ENCODE data around the gene RAB7A. TPM values are rescaled to one million over a fixed set of nuclear protein-coding genes. Genes with fewer than 3 reads are reported as not detected.
"Not testable (repeated sequence)": the region's sequence is repeated elsewhere in the genome, so short reads cannot be mapped to it uniquely, and the experiment has no call there.

Gene RAB7A
- total and polyA plus RNA-seq, 2 donors, result 38.0 to 179 TPM

DNA sequence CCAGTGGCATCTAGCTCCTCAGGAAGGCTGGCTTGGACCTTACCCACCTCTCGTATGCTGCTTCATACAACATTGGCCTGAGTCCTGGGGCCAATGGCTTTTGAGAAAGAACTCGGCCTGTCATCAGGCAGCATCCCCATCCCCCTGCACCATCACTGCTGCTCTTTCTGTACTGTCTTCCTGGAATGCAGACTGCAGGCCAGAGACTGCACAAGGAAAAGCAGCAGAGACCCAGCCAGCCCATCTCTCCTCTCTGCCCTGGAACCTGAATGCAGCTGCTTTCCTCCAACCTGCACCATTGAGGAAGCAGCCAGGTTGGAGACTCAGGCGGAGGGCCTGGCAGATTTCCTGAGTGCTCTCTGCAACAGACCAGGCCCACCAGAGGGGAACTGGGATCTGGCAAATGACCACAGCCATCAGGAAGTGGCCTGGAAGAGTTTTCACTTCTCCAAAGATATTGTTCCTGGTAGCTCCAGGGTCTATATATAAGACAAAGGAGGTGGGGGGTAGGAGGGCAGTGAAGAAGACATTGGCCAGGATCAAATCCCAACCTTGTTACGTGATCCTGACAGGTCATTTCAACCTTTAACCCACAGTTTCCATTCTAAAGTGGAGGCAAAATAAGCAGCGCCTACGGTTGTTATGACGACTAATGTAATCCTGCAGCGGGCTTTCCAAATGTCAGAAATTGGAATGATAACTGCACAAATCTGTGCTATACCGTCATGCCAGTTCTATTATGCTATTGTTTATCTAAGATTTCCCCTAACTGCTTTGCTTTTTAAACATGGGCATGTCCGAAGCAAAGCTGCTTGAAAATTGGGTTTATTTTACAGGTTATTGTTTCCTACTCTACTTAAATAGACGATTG, 24.4 kb upstream of the RAB7A start:
- H3K27ac ChIP-seq (ENCODE audit: low read depth), result no peak overlapping the region
- no peak for DNase-seq (ENCODE audit: extremely low spot score)
- no peak overlapping the region for H3K4me3 ChIP-seq (ENCODE audit: low read depth, low read length)
- H3K36me3 ChIP-seq (ENCODE audit: insufficient read depth), result no peaks in the 10 kb centered on the region
- H3K4me1 ChIP-seq (ENCODE audit: insufficient read depth), result no peaks in the 10 kb centered on the region
- WGBS, result 45% methylated on average over 11 of the region's 11 CpGs

DNA sequence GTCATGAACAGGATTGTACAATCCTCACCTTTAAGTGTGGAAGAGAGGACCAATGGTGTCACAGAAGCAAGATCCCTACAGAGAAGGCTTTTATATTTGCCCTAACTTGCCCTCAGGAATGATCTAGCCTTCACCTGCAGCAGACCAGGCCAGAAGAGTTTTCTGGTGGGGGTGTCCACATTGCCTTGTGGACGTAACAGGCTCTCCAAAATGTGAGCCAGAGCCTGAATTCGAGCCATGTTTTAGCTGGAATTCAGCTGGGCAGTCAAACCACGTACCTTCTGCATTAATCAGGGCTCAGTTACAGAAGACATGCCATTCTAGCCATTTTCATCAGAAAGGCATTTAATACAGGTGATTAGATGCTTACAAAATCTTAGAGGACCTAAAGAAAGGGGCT, 23.6 kb upstream of the RAB7A start:
- WGBS, result 83% methylated on average over 3 of the region's 3 CpGs
- H3K4me3 ChIP-seq (ENCODE audit: low read depth, low read length), result no peak overlapping the region

GRCh38 chr3:128703561-128703960, 22.4 kb upstream of the RAB7A start:
- no peaks in the 10 kb centered on the region for H3K36me3 ChIP-seq (ENCODE audit: insufficient read depth)
- DNase-seq (ENCODE audit: extremely low spot score), result no peak
- WGBS, result 93% methylated on average over 5 of the region's 5 CpGs

More for the DNA sequence above, 23.6 kb upstream of the RAB7A start:
- no peaks in the 10 kb centered on the region for H3K4me1 ChIP-seq (ENCODE audit: insufficient read depth)
- H3K27ac ChIP-seq (ENCODE audit: low read depth), result no peak overlapping the region
- no peak for DNase-seq (ENCODE audit: extremely low spot score)
- H3K36me3 ChIP-seq (ENCODE audit: insufficient read depth), result no peaks in the 10 kb centered on the region

GRCh38 chr3:128706086-128706615, 19.8 kb upstream of the RAB7A start:
- Histone ChIP-seq H3K4me3 (ENCODE audit: low read depth, low read length) (no peak overlapping the region), H3K36me3 (ENCODE audit: insufficient read depth) (no peaks in the 10 kb centered on the region), H3K27ac (ENCODE audit: low read depth) (no peak overlapping the region), H3K4me1 (ENCODE audit: insufficient read depth) (no peaks in the 10 kb centered on the region)
- DNase-seq (ENCODE audit: extremely low spot score), result no peak
- WGBS, result 91% methylated on average over 7 of the region's 7 CpGs

More at GRCh38 chr3:128703561-128703960, 22.4 kb upstream of the RAB7A start:
- H3K4me1 ChIP-seq (ENCODE audit: insufficient read depth), result no peaks in the 10 kb centered on the region
- H3K4me3 ChIP-seq (ENCODE audit: low read depth, low read length), result no peak overlapping the region
- H3K27ac ChIP-seq (ENCODE audit: low read depth), result no peak overlapping the region

GRCh38 chr3:128707928-128708494, 18.0 kb upstream of the RAB7A start:
- no peak overlapping the region for H3K4me3 ChIP-seq (ENCODE audit: low read depth, low read length)
- no peaks in the 10 kb centered on the region for H3K4me1 ChIP-seq (ENCODE audit: insufficient read depth)
- no peak overlapping the region for H3K27ac ChIP-seq (ENCODE audit: low read depth)
- DNase-seq (ENCODE audit: extremely low spot score), result no peak
- WGBS, result 72% methylated on average over 2 of the region's 2 CpGs
- H3K36me3 ChIP-seq (ENCODE audit: insufficient read depth), result no peaks in the 10 kb centered on the region

- Histone ChIP-seq H3K36me3 (ENCODE audit: insufficient read depth) (no peaks in the 10 kb centered on the region), H3K4me1 (ENCODE audit: insufficient read depth) (no peaks in the 10 kb centered on the region), H3K4me3 (ENCODE audit: low read depth, low read length) (no peak overlapping the region), H3K27ac (ENCODE audit: low read depth) (no peak overlapping the region)
- WGBS, result 90% methylated on average over 4 of the region's 4 CpGs
- no peak for DNase-seq (ENCODE audit: extremely low spot score)
Measured at GRCh38 chr3:128709038-128709437, 16.9 kb upstream of the RAB7A start.

- Histone ChIP-seq H3K27ac (ENCODE audit: low read depth) (no peak overlapping the region), H3K4me3 (ENCODE audit: low read depth, low read length) (no peak overlapping the region), H3K4me1 (ENCODE audit: insufficient read depth) (no peaks in the 10 kb centered on the region), H3K36me3 (ENCODE audit: insufficient read depth) (no peaks in the 10 kb centered on the region)
- WGBS, result 43% methylated on average over 10 of the region's 10 CpGs
- no peak for DNase-seq (ENCODE audit: extremely low spot score)
Measured at GRCh38 chr3:128709506-128710210, 16.3 kb upstream of the RAB7A start.

- H3K36me3 ChIP-seq (ENCODE audit: insufficient read depth), result no peaks in the 10 kb centered on the region
- H3K4me1 ChIP-seq (ENCODE audit: insufficient read depth), result no peaks in the 10 kb centered on the region
- WGBS, result 92% methylated on average over 7 of the region's 7 CpGs
- no peak overlapping the region for H3K4me3 ChIP-seq (ENCODE audit: low read depth, low read length)
- no peak overlapping the region for H3K27ac ChIP-seq (ENCODE audit: low read depth)
- no peak for DNase-seq (ENCODE audit: extremely low spot score)
Measured at GRCh38 chr3:128710816-128711433, 15.1 kb upstream of the RAB7A start.

DNA sequence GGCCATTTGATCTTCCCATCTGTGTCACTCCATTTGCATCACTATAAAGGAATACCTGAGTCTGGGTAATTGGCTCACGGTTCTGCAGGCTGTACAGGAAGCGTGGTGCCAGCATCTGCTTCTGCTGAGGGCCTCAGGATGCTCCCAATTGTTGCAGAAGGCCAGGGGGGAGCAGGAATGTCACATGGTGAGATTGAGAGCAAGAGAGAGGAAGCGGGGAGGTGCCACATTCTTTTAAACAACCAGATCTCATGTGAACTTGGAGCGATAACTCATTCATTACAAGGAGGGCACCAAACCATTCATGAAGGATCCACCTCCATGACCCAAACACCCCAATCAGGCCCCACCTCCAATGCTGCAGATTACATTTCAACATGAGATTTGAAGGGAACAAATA, 13.1 kb upstream of the RAB7A start:
- Histone ChIP-seq H3K4me1 (ENCODE audit: insufficient read depth) (no peaks in the 10 kb centered on the region), H3K36me3 (ENCODE audit: insufficient read depth) (no peaks in the 10 kb centered on the region), H3K4me3 (ENCODE audit: low read depth, low read length) (no peak overlapping the region), H3K27ac (ENCODE audit: low read depth) (no peak overlapping the region)
- DNase-seq (ENCODE audit: extremely low spot score), result no peak
- 79% methylated on average over 4 of the region's 4 CpGs for WGBS

DNA sequence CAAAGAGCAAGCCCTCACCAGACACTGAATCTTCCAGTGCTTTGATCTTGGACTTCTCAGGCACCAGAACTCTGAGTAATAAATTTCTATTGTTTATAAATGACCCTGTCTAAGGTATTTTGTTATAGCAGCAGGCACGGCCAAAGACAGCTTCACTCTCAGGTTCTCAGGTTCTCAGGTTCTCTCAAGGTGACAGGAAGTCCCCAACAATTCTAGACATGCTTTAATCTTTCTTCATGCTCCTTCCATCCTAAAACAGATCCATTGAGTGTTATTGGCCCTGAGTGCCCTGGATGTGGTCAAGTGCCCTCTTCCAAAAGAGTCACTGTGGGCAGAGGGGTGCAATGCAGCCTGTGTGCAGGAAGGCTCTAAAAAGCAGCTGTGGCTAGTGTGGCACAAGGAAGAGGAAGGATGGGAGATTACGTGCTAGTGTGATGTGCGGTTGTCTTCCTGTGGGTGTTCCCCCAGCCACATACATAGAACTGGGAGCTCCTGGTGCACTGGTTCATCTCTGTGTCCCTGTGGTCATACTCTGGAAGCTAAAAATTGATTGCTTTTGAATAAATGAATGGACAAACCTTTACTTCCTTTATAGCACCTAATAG, 11.0 kb upstream of the RAB7A start:
- no peaks in the 10 kb centered on the region for H3K36me3 ChIP-seq (ENCODE audit: insufficient read depth)
- H3K4me1 ChIP-seq (ENCODE audit: insufficient read depth), result no peaks in the 10 kb centered on the region
- DNase-seq (ENCODE audit: extremely low spot score), result no peak
- H3K27ac ChIP-seq (ENCODE audit: low read depth), result no peak overlapping the region
- WGBS, result 63% methylated on average over 3 of the region's 3 CpGs
- no peak overlapping the region for H3K4me3 ChIP-seq (ENCODE audit: low read depth, low read length)

GRCh38 chr3:128718892-128719291, 7.1 kb upstream of the RAB7A start:
- DNase-seq (ENCODE audit: extremely low spot score); H3K4me3 ChIP-seq (ENCODE audit: low read depth, low read length); H3K27ac ChIP-seq (ENCODE audit: low read depth); H3K36me3 ChIP-seq (ENCODE audit: insufficient read depth); H3K4me1 ChIP-seq (ENCODE audit: insufficient read depth): not testable (repeated sequence)
- WGBS, result 75% methylated on average over 7 of the region's 7 CpGs

DNA sequence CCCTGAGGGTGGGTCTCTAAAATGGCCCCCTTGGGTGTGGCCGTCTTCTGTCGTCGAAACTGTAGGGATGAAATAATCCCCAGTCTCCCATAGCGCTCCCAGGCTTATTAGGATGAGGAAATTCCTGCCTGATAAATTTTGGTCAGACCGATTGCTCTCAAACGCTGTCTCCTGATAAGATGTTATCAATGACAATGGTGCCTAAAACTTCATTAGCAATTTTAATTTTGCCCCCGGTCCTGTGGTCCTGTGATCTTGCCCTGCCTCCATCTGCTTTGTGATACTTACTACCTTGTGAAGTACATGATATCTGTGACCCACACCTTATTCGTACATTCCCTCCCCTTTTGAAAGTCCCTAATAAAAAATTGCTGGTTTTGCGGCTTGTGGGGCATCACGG, 5.1 kb upstream of the RAB7A start:
- WGBS, result 31% methylated on average over 10 of the region's 10 CpGs
- H3K27ac ChIP-seq (ENCODE audit: low read depth), result no peak overlapping the region
- no peak overlapping the region for H3K4me3 ChIP-seq (ENCODE audit: low read depth, low read length)
- H3K36me3 ChIP-seq (ENCODE audit: insufficient read depth), result no peaks in the 10 kb centered on the region
- H3K4me1 ChIP-seq (ENCODE audit: insufficient read depth), result no peaks in the 10 kb centered on the region
- no peak for DNase-seq (ENCODE audit: extremely low spot score)

DNA sequence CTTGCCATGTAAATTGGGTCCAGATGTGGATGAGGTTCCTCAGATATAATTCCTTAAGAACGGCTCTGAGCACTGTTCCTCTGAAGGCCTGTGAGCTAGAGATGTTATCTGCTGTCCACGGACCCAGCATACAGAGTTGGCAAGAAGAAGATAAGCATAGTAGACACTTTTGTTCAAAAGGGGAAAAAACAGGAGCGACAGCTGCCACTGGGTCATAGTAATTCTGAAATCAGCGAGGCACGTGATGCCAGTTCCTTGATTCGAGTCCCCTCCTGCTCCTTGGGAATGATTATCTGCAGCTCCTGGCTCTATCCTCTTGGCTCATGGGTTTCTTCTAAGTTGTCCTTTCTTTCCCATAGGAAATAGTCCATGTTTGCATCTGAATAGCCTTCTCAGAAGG, 2.5 kb upstream of the RAB7A start:
- DNase-seq (ENCODE audit: extremely low spot score), result no peak
- H3K4me3 ChIP-seq (ENCODE audit: low read depth, low read length), result no peak overlapping the region
- no peaks in the 10 kb centered on the region for H3K4me1 ChIP-seq (ENCODE audit: insufficient read depth)
- H3K36me3 ChIP-seq (ENCODE audit: insufficient read depth), result no peaks in the 10 kb centered on the region
- no peak overlapping the region for H3K27ac ChIP-seq (ENCODE audit: low read depth)
- WGBS, result 70% methylated on average over 6 of the region's 6 CpGs
